Mammary epithelial cell (primary cell): Measurements from ENCODE around the gene HLA-DQB1.
"Not testable (repeated sequence)": the region's sequence is repeated elsewhere in the genome, so short reads cannot be mapped to it uniquely, and the experiment has no call there.

Experiments
- CTCF ChIP-seq, 2 donors: IDR thresholded peaks in 1 of 2; conservative IDR thresholded peaks in 1 of 2; 2 replicates each; pipeline ENCODE4 v1.5.1; 2011 to 2012; ENCODE audit warnings: inconsistent platforms in 2 of 2, low read length in 2 of 2, mild to moderate bottlenecking in 2 of 2, control low read depth in 1 of 2, low read depth in 1 of 2; ENCODE audit not compliant: insufficient read depth in 1 of 2; ENCODE audit errors: extremely low read depth in 1 of 2
- EZH2 ChIP-seq: IDR thresholded peaks from 2 replicates; pipeline ENCODE4 v1.6.1; 2012; ENCODE audit warnings: low read length, inconsistent platforms, borderline replicate concordance

DNA sequence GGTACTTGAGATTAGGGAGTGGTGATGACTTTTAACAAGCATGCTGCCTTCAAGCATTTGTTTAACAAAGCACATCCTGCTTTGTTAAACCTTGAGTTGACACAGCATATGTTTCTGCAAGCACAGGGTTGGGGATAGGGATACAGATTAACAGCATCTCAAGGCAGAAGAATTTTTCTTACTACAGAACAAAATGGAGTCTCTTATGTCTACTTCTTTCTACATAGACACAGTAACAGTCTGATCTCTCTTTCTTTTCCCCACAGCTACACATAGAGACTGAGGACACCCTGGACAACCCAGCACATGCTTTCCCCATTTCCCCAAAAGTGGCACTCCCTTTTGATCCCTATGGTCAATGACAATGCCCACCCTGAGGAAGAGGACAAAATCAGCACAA, 8.6 kb downstream of the HLA-DQB1 start:
- not testable (repeated sequence) for TF ChIP-seq CTCF (conservative IDR thresholded peaks at IDR 0.05 in 1 of 2, IDR thresholded peaks at IDR 0.05 in 1 of 2; ENCODE audit: extremely low read depth in 1 of 2, insufficient read depth in 1 of 2, low read depth in 1 of 2, low read length in 2 of 2); EZH2
